ENCODE measurements around the gene BACE2.

- TF ChIP-seq EZH2phosphoT487 (conservative IDR thresholded peaks at IDR 0.05; ENCODE audit: low read length) (no peak), CTCF (IDR thresholded peaks at IDR 0.05; ENCODE audit: insufficient read depth, low read length, poor library complexity, severe bottlenecking) (no peak)
Observed at GRCh38 chr21:41215856-41216408, 48.0 kb downstream of the BACE2 start.
